Activated CD4-positive, alpha-beta memory T cell treated with anti-CD3 and anti-CD28 coated beads for 36 hours (primary cell): ENCODE measurements around the gene RPL11. TPM values are rescaled to one million over a fixed set of nuclear protein-coding genes. Genes with fewer than 3 reads are reported as not detected.
A peak's percentile ranks its signal among the peaks of the same experiment; 100 is the strongest.
"Not testable (repeated sequence)": the region's sequence is repeated elsewhere in the genome, so short reads cannot be mapped to it uniquely, and the experiment has no call there.

Experiments used
- CTCF ChIA-PET: fragments of 350-600 bp; sonication (Branson Sonifier 250); formaldehyde crosslinking; loops from one replicate; lab custom pipeline; 2021; ENCODE audit warnings: antibody characterized with exemption, inconsistent platforms; lab: Charles Lee
- POLR2A ChIA-PET: fragments of 350-600 bp; sonication (Branson Sonifier 250); formaldehyde crosslinking; loops from one replicate; lab custom pipeline; 2021; ENCODE audit warnings: antibody characterized with exemption; lab: Charles Lee
- DNase-seq: peaks from one replicate; pipeline ENCODE4 v3.0.0-alpha.2; 2020
- H3K27ac Mint-ChIP-seq: one replicate; pipeline ENCODE4 v1.8.0; 2021; ENCODE audit warnings: mixed read lengths
- H3K27me3 Mint-ChIP-seq: one replicate; pipeline ENCODE4 v1.8.0; 2021; ENCODE audit warnings: mixed read lengths
- H3K36me3 Mint-ChIP-seq: one replicate; pipeline ENCODE4 v1.8.0; 2021; ENCODE audit warnings: mixed read lengths
- H3K4me1 Mint-ChIP-seq: one replicate; pipeline ENCODE4 v1.8.0; 2021; ENCODE audit warnings: low read depth, mixed read lengths
- H3K4me3 Mint-ChIP-seq: one replicate; pipeline ENCODE4 v1.8.0; 2021; ENCODE audit warnings: mild to moderate bottlenecking, mixed read lengths
- H3K9me3 Mint-ChIP-seq: one replicate; pipeline ENCODE4 v1.8.0; 2021; ENCODE audit warnings: mixed read lengths
- intact Hi-C: fragments of 100-400 bp; cut with micrococcal nuclease; formaldehyde crosslinking; loops from one replicate; pipeline ENCODE4 v1.15.1; 2023
- total RNA-seq, 2 experiments: library from RNA; stranded (reverse); gene quantifications; one replicate each; pipeline ENCODE4 v1.2.3, GENCODE V29; 2021

The RPL11 gene
- total RNA-seq, 2 experiments from 2014 or later = 1,338 to 1,385 TPM

- POLR2A ChIA-PET = interaction anchor here (0.5 kb wide), 1 partner anchor 16 kb away, joined by 4 read pairs; no protein-coding TSS in a partner anchor
- intact Hi-C loops = no loop called here
- CTCF ChIA-PET = no interaction called here
- H3K4me3 Mint-ChIP-seq = no peak overlapping the region
- H3K36me3 Mint-ChIP-seq = peaks cover 28% of the 10 kb centered on the region
- no peak for DNase-seq
- no peaks in the 10 kb centered on the region for H3K9me3 Mint-ChIP-seq
- H3K27me3 Mint-ChIP-seq = no peaks in the 10 kb centered on the region
- peaks cover 15% of the 10 kb centered on the region for H3K4me1 Mint-ChIP-seq
- no peak overlapping the region for H3K27ac Mint-ChIP-seq
Observed at GRCh38 chr1:23704834-23705495, 13.4 kb downstream of the RPL11 start.

- ChIA-PET CTCF (no interaction called here), POLR2A (no interaction called here)
- intact Hi-C loops = no loop called here
- Mint-ChIP-seq H3K9me3 (no peaks in the 10 kb centered on the region), H3K4me3 (no peak overlapping the region), H3K27ac (no peak overlapping the region), H3K27me3 (no peaks in the 10 kb centered on the region), H3K4me1 (peaks cover 12% of the 10 kb centered on the region), H3K36me3 (peaks cover 7% of the 10 kb centered on the region)
- DNase-seq = no peak
Observed at GRCh38 chr1:23709229-23709628, 17.6 kb downstream of the RPL11 start.

DNA sequence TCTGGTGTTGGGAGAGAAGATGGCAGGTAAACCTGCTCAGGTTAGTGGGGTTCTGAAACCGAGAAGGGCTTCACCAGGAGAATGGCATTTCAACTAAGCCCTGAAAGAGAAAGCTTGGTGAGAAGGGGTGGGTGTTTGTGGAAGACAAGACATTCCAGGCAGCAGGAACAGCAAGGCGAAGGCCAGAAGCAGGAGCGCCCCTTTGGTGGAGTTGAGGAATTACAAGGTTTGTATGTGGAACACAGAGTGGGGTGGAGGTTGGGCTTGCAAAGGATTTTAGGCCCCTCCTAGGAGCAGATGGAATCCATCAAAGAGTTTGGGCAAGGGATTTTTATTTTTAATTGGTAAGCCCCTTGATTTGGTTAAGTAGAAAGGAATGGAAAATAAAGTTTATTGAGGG lies 26.9 kb downstream of the RPL11 start:
- peaks cover 24% of the 10 kb centered on the region for H3K4me1 Mint-ChIP-seq
- no peaks in the 10 kb centered on the region for H3K36me3 Mint-ChIP-seq
- intact Hi-C loops = no loop called here
- no peak overlapping the region for H3K27ac Mint-ChIP-seq
- ChIA-PET CTCF (no interaction called here), POLR2A (no interaction called here)
- H3K27me3 Mint-ChIP-seq = no peaks in the 10 kb centered on the region
- no peak for DNase-seq
- H3K9me3 Mint-ChIP-seq = no peaks in the 10 kb centered on the region
- H3K4me3 Mint-ChIP-seq = no peak overlapping the region

GRCh38 chr1:23719162-23719820 lies 27.7 kb downstream of the RPL11 start:
- H3K36me3 Mint-ChIP-seq = no peaks in the 10 kb centered on the region
- ChIA-PET CTCF (interaction anchor here (1.3 kb wide), 1 partner anchor 33 kb away, joined by 3 read pairs; no protein-coding TSS in a partner anchor), POLR2A (no interaction called here)
- intact Hi-C loops = no loop called here
- peaks cover 24% of the 10 kb centered on the region for H3K4me1 Mint-ChIP-seq
- no peak overlapping the region for H3K4me3 Mint-ChIP-seq
- H3K27me3 Mint-ChIP-seq = no peaks in the 10 kb centered on the region
- no peaks in the 10 kb centered on the region for H3K9me3 Mint-ChIP-seq
- peak; percentile 15 for DNase-seq
- no peak overlapping the region for H3K27ac Mint-ChIP-seq

DNA sequence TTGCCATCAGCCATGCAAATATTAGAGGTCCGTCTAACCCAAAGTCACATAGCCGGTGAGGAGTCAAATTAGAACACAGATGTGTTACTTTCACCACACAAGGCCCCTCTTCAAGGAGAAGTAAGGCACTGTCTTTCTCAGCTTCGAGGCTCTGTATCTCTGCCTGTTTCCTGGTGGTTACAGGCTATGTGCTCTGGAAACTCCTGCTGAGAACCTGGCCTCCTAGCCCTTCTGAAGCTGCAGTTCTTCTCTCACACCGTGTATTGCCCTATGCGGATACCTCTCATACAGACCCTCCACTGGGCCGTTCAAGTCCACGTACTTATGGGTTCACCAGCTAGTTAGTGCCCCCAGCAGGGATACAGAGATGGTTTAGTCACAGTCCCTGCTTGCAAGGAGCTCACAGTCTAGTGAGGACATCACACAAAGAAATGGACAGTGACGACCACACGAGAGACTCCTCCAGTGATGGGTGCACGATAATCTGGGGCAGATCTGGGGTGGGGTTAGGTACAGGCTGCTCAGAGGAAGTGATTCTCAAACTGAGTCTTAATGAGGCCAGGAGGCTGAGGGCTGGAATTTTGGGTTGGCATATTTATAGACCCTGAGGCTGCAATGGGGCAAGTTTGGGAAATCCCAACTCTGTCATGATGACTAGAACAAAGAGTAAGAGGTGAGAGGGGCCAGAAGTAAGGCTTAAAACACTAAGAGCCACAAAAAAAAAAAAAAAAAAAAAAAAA lies 28.8 kb downstream of the RPL11 start:
- H3K36me3 Mint-ChIP-seq = no peaks in the 10 kb centered on the region
- peaks cover 24% of the 10 kb centered on the region for H3K4me1 Mint-ChIP-seq
- no peaks in the 10 kb centered on the region for H3K9me3 Mint-ChIP-seq
- DNase-seq = peak; percentile 62
- intact Hi-C loops = loop anchor here (2.0 kb wide), 1 partner anchor 22 kb away; the partner anchor contains the start of gene ELOA
- CTCF ChIA-PET = interaction anchor here (0.8 to 1.3 kb wide), 3 partner anchors 21 to 223 kb away, joined by 3 to 4 read pairs (median 3); no protein-coding TSS in a partner anchor
- peak overlapping the region; percentile 62 for H3K27ac Mint-ChIP-seq
- POLR2A ChIA-PET = interaction anchor here (0.6 to 0.8 kb wide), 4 partner anchors 21 to 58 kb away, joined by 3 to 4 read pairs (median 3); partner anchors contain the start of genes ELOA and PITHD1
- H3K27me3 Mint-ChIP-seq = no peaks in the 10 kb centered on the region
- H3K4me3 Mint-ChIP-seq = peak overlapping the region; percentile 4

GRCh38 chr1:23722652-23723051 lies 31.0 kb downstream of the RPL11 start:
- no peaks in the 10 kb centered on the region for H3K36me3 Mint-ChIP-seq
- H3K4me1 Mint-ChIP-seq = peaks cover 24% of the 10 kb centered on the region
- ChIA-PET POLR2A (no interaction called here), CTCF (no interaction called here)
- intact Hi-C loops = no loop called here
- no peak overlapping the region for H3K4me3 Mint-ChIP-seq
- no peak for DNase-seq
- no peak overlapping the region for H3K27ac Mint-ChIP-seq
- H3K9me3 Mint-ChIP-seq = no peaks in the 10 kb centered on the region
- no peaks in the 10 kb centered on the region for H3K27me3 Mint-ChIP-seq

DNA sequence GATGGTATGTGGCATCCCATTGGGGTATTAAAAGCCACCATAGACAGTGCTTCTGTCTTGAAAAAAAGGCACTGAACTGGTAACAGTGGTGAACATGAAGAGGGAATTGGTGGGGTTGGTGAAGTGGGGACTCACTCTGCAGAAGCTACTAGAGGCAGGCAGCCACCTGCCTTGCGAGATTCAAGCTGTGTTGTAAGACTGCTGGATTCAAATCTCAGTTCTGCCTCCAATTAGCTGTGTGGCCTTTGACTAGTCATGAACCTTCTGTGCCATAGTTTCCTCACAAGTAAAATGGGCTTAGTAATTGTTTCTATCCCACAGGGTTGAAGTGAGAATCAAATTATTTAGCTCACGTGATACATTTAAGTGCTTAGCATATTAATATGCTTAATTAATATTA lies 35.1 kb downstream of the RPL11 start:
- H3K4me3 Mint-ChIP-seq = no peak overlapping the region
- ChIA-PET POLR2A (no interaction called here), CTCF (interaction anchor here (1.2 to 1.6 kb wide), 3 partner anchors 31 to 89 kb away, joined by 4 to 7 read pairs (median 6); no protein-coding TSS in a partner anchor)
- no peak overlapping the region for H3K27ac Mint-ChIP-seq
- no peaks in the 10 kb centered on the region for H3K36me3 Mint-ChIP-seq
- peaks cover 4% of the 10 kb centered on the region for H3K4me1 Mint-ChIP-seq
- no peak for DNase-seq
- H3K27me3 Mint-ChIP-seq = no peaks in the 10 kb centered on the region
- intact Hi-C loops = no loop called here
- H3K9me3 Mint-ChIP-seq = no peaks in the 10 kb centered on the region

DNA sequence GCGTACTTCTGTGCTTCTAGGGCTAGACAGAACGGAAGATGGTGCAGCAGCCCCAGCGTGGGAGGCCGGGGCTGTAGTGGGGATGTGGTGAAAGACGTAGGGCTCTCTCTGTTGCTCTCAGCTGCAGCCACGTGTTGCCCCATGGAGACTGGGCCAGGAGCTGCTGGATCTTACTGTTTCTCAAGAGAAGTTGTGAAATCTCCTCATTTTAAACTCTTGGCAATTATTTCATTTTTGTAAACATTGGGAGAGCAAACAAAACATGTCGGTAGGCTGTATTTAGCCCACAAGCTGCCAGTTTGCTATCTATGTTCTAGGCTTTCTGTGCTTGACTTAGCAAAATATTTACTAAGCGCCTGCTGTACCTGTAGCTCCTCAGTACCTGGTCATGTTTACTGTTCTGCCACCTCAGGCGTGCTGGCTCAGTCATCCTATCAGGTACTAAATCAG lies 35.8 kb downstream of the RPL11 start:
- H3K27me3 Mint-ChIP-seq = no peaks in the 10 kb centered on the region
- no peak for DNase-seq
- peaks cover 7% of the 10 kb centered on the region for H3K4me1 Mint-ChIP-seq
- H3K9me3 Mint-ChIP-seq = no peaks in the 10 kb centered on the region
- H3K27ac Mint-ChIP-seq = no peak overlapping the region
- no peak overlapping the region for H3K4me3 Mint-ChIP-seq
- intact Hi-C loops = no loop called here
- no peaks in the 10 kb centered on the region for H3K36me3 Mint-ChIP-seq
- ChIA-PET POLR2A (no interaction called here), CTCF (interaction anchor here (1.2 to 1.6 kb wide), 3 partner anchors 32 to 90 kb away, joined by 4 to 7 read pairs (median 6); no protein-coding TSS in a partner anchor)

GRCh38 chr1:23732363-23733224 lies 41.0 kb downstream of the RPL11 start:
- intact Hi-C loops = no loop called here
- Mint-ChIP-seq H3K4me3 (no peak overlapping the region), H3K9me3 (peaks cover 2% of the 10 kb centered on the region), H3K27me3 (no peaks in the 10 kb centered on the region), H3K4me1 (peaks cover 19% of the 10 kb centered on the region), H3K36me3 (no peaks in the 10 kb centered on the region), H3K27ac (no peak overlapping the region)
- DNase-seq = no peak
- ChIA-PET POLR2A (interaction anchor here (0.6 kb wide), 1 partner anchor 32 kb away, joined by 3 read pairs; no protein-coding TSS in a partner anchor), CTCF (no interaction called here)

DNA sequence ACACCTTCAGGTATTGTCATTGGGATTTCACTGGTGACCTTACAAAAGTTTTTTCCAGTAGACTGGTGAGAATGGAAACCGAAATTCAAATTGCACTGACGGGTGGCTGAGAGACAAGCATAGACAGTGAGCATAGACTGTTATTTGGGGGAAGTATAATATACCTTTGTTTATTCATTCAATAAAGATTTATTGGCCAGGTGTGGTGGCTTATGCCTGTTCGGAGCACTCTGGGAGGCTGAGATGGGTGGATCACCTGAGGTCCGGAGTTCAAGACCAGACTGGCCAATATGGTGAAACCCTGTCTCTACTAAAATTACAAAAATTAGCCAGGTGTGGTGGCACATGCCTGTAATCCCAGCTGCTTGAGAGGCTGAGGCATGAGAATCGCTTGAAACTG lies 41.7 kb downstream of the RPL11 start:
- H3K36me3 Mint-ChIP-seq, CTCF ChIA-PET, H3K27me3 Mint-ChIP-seq, POLR2A ChIA-PET, H3K27ac Mint-ChIP-seq, H3K9me3 Mint-ChIP-seq, H3K4me3 Mint-ChIP-seq, intact Hi-C loops, DNase-seq: not testable (repeated sequence)
- peaks cover 19% of the 10 kb centered on the region for H3K4me1 Mint-ChIP-seq

GRCh38 chr1:23736437-23737134 lies 45.0 kb downstream of the RPL11 start:
- Mint-ChIP-seq H3K4me1 (peaks cover 16% of the 10 kb centered on the region), H3K36me3 (no peaks in the 10 kb centered on the region), H3K4me3 (no peak overlapping the region), H3K27me3 (no peaks in the 10 kb centered on the region), H3K27ac (no peak overlapping the region), H3K9me3 (peaks cover 2% of the 10 kb centered on the region)
- ChIA-PET CTCF (interaction anchor here (0.7 to 2.2 kb wide), 4 partner anchors 15 to 239 kb away, joined by 3 to 9 read pairs (median 3); no protein-coding TSS in a partner anchor), POLR2A (no interaction called here)
- intact Hi-C loops = no loop called here
- peak; percentile 63 for DNase-seq
